Measurements from ENCODE around the gene ZNF528. TPM values are rescaled to one million over a fixed set of nuclear protein-coding genes. Genes with fewer than 3 reads are reported as not detected.

The ZNF528 gene
- total RNA-seq, 2 donors from 2014 or later = 31.7 to 43.4 TPM

GRCh38 chr19:52391135-52391534 is 6.5 kb upstream of the ZNF528 start:
- no peak for ATAC-seq (ENCODE audit: insufficient number of reproducible peaks, low FRiP score, low read depth)
- peaks cover 32% of the 10 kb centered on the region for H3K36me3 ChIP-seq
- no peak overlapping the region for H3K4me3 ChIP-seq
- TF ChIP-seq, protein P1, sequence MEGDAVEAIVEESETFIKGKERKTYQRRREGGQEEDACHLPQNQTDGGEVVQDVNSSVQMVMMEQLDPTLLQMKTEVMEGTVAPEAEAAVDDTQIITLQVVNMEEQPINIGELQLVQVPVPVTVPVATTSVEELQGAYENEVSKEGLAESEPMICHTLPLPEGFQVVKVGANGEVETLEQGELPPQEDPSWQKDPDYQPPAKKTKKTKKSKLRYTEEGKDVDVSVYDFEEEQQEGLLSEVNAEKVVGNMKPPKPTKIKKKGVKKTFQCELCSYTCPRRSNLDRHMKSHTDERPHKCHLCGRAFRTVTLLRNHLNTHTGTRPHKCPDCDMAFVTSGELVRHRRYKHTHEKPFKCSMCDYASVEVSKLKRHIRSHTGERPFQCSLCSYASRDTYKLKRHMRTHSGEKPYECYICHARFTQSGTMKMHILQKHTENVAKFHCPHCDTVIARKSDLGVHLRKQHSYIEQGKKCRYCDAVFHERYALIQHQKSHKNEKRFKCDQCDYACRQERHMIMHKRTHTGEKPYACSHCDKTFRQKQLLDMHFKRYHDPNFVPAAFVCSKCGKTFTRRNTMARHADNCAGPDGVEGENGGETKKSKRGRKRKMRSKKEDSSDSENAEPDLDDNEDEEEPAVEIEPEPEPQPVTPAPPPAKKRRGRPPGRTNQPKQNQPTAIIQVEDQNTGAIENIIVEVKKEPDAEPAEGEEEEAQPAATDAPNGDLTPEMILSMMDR (IDR thresholded peaks at IDR 0.05) = no peak
- peaks cover 59% of the 10 kb centered on the region for H3K9me3 ChIP-seq
- no peak for DNase-seq (ENCODE audit: low spot score)
- no peaks in the 10 kb centered on the region for H3K4me1 ChIP-seq (ENCODE audit: control insufficient read depth in 1 of 2, low read depth in 2 of 2)
- no peak overlapping the region for H3K27ac ChIP-seq
- H3K27me3 ChIP-seq (replicated peaks; ENCODE audit: insufficient read depth) = no peaks in the 10 kb centered on the region

DNA sequence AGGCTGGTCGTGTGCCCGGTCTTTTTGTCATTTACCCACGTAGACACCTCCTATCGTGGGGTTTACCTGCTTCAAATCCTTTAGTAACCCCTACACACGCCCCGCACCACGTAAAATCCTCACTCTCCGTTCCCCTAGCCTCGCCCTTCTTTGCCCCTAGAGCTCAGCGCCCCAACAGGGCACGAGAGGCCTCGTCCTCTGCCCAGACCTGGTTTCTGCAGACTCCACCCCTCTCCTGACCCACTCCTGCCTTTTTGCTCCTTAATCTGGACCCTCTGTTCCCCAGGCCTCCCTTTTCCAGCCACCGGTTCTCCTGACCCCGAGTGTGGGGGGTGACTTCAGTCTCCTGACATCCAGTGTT is 412 bp downstream of the ZNF528 start:
- no peaks in the 10 kb centered on the region for H3K27me3 ChIP-seq (replicated peaks; ENCODE audit: insufficient read depth)
- peaks cover 9% of the 10 kb centered on the region for H3K9me3 ChIP-seq
- H3K4me3 ChIP-seq = peak overlapping the region; percentile 95
- ATAC-seq (ENCODE audit: insufficient number of reproducible peaks, low FRiP score, low read depth) (no peak), DNase-seq (ENCODE audit: low spot score) (no peak)
- peak overlapping the region; percentile 53 to 64 for H3K27ac ChIP-seq
- peaks cover 5 to 19% of the 10 kb centered on the region in 2 donors for H3K4me1 ChIP-seq (ENCODE audit: control insufficient read depth in 1 of 2, low read depth in 2 of 2)
- TF ChIP-seq, protein P1 (IDR thresholded peaks at IDR 0.05) = no peak
- peaks cover 27% of the 10 kb centered on the region for H3K36me3 ChIP-seq

DNA sequence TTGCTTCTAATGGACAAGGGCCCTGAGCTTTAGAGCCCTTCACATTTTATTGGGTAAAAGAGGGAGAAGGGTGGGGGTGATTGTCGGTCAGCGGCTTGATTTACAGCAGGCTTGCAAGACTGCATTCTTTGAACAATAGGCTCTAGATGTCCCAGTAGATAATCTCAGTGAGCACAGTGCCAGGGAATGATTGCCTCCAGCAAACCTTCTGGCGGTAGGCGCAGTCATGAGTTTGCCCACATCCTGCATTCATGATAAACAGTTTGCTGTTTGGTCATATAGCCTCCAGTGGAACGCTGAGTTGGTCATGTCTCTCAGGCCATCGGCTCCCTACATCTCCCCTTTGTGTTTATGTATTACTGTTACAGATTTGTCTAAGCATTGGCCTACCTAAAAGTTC is 12.6 kb downstream of the ZNF528 start:
- no peak overlapping the region for H3K4me3 ChIP-seq
- no peaks in the 10 kb centered on the region for H3K27me3 ChIP-seq (replicated peaks; ENCODE audit: insufficient read depth)
- ATAC-seq (ENCODE audit: insufficient number of reproducible peaks, low FRiP score, low read depth) = no peak
- DNase-seq (ENCODE audit: low spot score) = no peak
- no peak overlapping the region for H3K27ac ChIP-seq
- H3K4me1 ChIP-seq (ENCODE audit: control insufficient read depth in 1 of 2, low read depth in 2 of 2) = no peaks in the 10 kb centered on the region
- H3K36me3 ChIP-seq = peaks cover 75% of the 10 kb centered on the region
- TF ChIP-seq, protein P1 (IDR thresholded peaks at IDR 0.05) = no peak
- peaks cover 78% of the 10 kb centered on the region for H3K9me3 ChIP-seq

- Histone ChIP-seq H3K27ac (no peak overlapping the region), H3K4me1 (ENCODE audit: control insufficient read depth in 1 of 2, low read depth in 2 of 2) (no peaks in the 10 kb centered on the region), H3K36me3 (peaks cover 21% of the 10 kb centered on the region), H3K4me3 (no peak overlapping the region), H3K9me3 (peaks cover 94% of the 10 kb centered on the region), H3K27me3 (replicated peaks; ENCODE audit: insufficient read depth) (no peaks in the 10 kb centered on the region)
- DNase-seq (ENCODE audit: low spot score) (no peak), ATAC-seq (ENCODE audit: insufficient number of reproducible peaks, low FRiP score, low read depth) (no peak)
- TF ChIP-seq, protein P1 (IDR thresholded peaks at IDR 0.05) = no peak
These were observed 18.1 kb downstream of the ZNF528 start for GRCh38 chr19:52415711-52416110.

GRCh38 chr19:52428937-52429336 is 31.3 kb downstream of the ZNF528 start, which contains the start of gene ZNF534:
TSS of gene ZNF534 (plus strand) at chr19:52429148. CDS start at chr19:52431475, 2,327 bp downstream.
- no peak within 1 kb of the TSS for H3K27ac ChIP-seq
- TF ChIP-seq, protein P1 (IDR thresholded peaks at IDR 0.05) = no peak
- H3K9me3 ChIP-seq = peaks cover 49% of the 10 kb centered on the region
- no peaks in the 10 kb centered on the region for H3K4me1 ChIP-seq (ENCODE audit: control insufficient read depth in 1 of 2, low read depth in 2 of 2)
- no peaks in the 10 kb centered on the region for H3K27me3 ChIP-seq (replicated peaks; ENCODE audit: insufficient read depth)
- ATAC-seq (ENCODE audit: insufficient number of reproducible peaks, low FRiP score, low read depth) (no peak), DNase-seq (ENCODE audit: low spot score) (no peak)
- no peak within 1 kb of the TSS for H3K4me3 ChIP-seq
- no peaks in the 10 kb centered on the region for H3K36me3 ChIP-seq

All from thoracic aorta (tissue), 2 donors.